ENCODE data around the gene SIK2.
"Not testable (repeated sequence)": the region's sequence is repeated elsewhere in the genome, so short reads cannot be mapped to it uniquely, and the experiment has no call there.

The SIK2 gene

GRCh38 chr11:111658493-111658892 lies 56.2 kb downstream of the SIK2 start:
- DNase-seq (ENCODE audit: low read depth in 2 of 2): not testable (repeated sequence)

- DNase-seq (ENCODE audit: low read depth in 2 of 2): no peak
Observed at GRCh38 chr11:111659201-111660115, 57.2 kb downstream of the SIK2 start.

GRCh38 chr11:111660822-111661221 lies 58.6 kb downstream of the SIK2 start:
- DNase-seq (ENCODE audit: low read depth in 2 of 2): no peak

GRCh38 chr11:111663820-111664219 lies 61.6 kb downstream of the SIK2 start:
- DNase-seq (ENCODE audit: low read depth in 2 of 2): no peak

GRCh38 chr11:111665777-111666176 lies 63.5 kb downstream of the SIK2 start:
- DNase-seq (ENCODE audit: low read depth in 2 of 2): no peak

GRCh38 chr11:111668980-111669379 lies 66.7 kb downstream of the SIK2 start:
- no peak for DNase-seq (ENCODE audit: low read depth in 2 of 2)

GRCh38 chr11:111671383-111671782 lies 69.1 kb downstream of the SIK2 start:
- no peak for DNase-seq (ENCODE audit: low read depth in 2 of 2)

GRCh38 chr11:111672949-111673348 lies 70.7 kb downstream of the SIK2 start:
- no peak for DNase-seq (ENCODE audit: low read depth in 2 of 2)

- DNase-seq (ENCODE audit: low read depth in 2 of 2): no peak
Observed at GRCh38 chr11:111674941-111675340, 72.7 kb downstream of the SIK2 start.

- no peak for DNase-seq (ENCODE audit: low read depth in 2 of 2)
Observed at GRCh38 chr11:111675891-111676290, 73.6 kb downstream of the SIK2 start.

GRCh38 chr11:111676878-111677585 lies 74.8 kb downstream of the SIK2 start:
- no peak for DNase-seq (ENCODE audit: low read depth in 2 of 2)

GRCh38 chr11:111680486-111681175 lies 78.4 kb downstream of the SIK2 start:
- no peak for DNase-seq (ENCODE audit: low read depth in 2 of 2)

GRCh38 chr11:111683806-111684205 lies 81.6 kb downstream of the SIK2 start:
- no peak for DNase-seq (ENCODE audit: low read depth in 2 of 2)

GRCh38 chr11:111684251-111684650 lies 82.0 kb downstream of the SIK2 start:
- no peak for DNase-seq (ENCODE audit: low read depth in 2 of 2)

GRCh38 chr11:111688013-111688412 lies 85.8 kb downstream of the SIK2 start:
- DNase-seq (ENCODE audit: low read depth in 2 of 2): no peak

GRCh38 chr11:111691176-111691575 lies 88.9 kb downstream of the SIK2 start:
- DNase-seq (ENCODE audit: low read depth in 2 of 2): no peak

- no peak for DNase-seq (ENCODE audit: low read depth in 2 of 2)
Observed at GRCh38 chr11:111691741-111692140, 89.5 kb downstream of the SIK2 start.

- no peak for DNase-seq (ENCODE audit: low read depth in 2 of 2)
Observed at GRCh38 chr11:111693224-111693937, 91.1 kb downstream of the SIK2 start.

- no peak for DNase-seq (ENCODE audit: low read depth in 2 of 2)
Observed at GRCh38 chr11:111694851-111695250, 92.6 kb downstream of the SIK2 start.

GRCh38 chr11:111696556-111696955 lies 94.3 kb downstream of the SIK2 start:
- DNase-seq (ENCODE audit: low read depth in 2 of 2): no peak

- no peak for DNase-seq (ENCODE audit: low read depth in 2 of 2)
Observed at GRCh38 chr11:111697933-111698371, 95.7 kb downstream of the SIK2 start.
